Parathyroid adenoma (tissue), 2 donors: ENCODE data around the gene SST.

Source experiments
- H2AFZ ChIP-seq: fragments of 300-600 bp; sonication (generic); one replicate; pipeline ENCODE4 v1.7.0; 2017; ENCODE audit warnings: antibody characterized with exemption, mild to moderate bottlenecking
- H3K27ac ChIP-seq: fragments of 300-600 bp; sonication (generic); one replicate; pipeline ENCODE4 v1.7.0; 2017
- H3K27me3 ChIP-seq: fragments of 300-600 bp; sonication (generic); one replicate; pipeline ENCODE4 v1.7.0; 2017; ENCODE audit warnings: low read length; ENCODE audit not compliant: control insufficient read depth, insufficient read depth
- H3K36me3 ChIP-seq: fragments of 300-600 bp; sonication (generic); one replicate; pipeline ENCODE4 v1.7.0; 2017; ENCODE audit warnings: low read length; ENCODE audit not compliant: control insufficient read depth, insufficient read depth
- H3K4me1 ChIP-seq: fragments of 300-600 bp; sonication (generic); one replicate; pipeline ENCODE4 v1.7.0; 2017; ENCODE audit warnings: control low read depth
- H3K4me2 ChIP-seq: fragments of 300-600 bp; sonication (generic); one replicate; pipeline ENCODE4 v1.7.0; 2017; ENCODE audit warnings: low read length
- H3K4me3 ChIP-seq: fragments of 300-600 bp; sonication (generic); one replicate; pipeline ENCODE4 v1.7.0; 2017; ENCODE audit warnings: low read depth, low read length
- H3K79me2 ChIP-seq: fragments of 300-600 bp; sonication (generic); one replicate; pipeline ENCODE4 v1.7.0; 2017; ENCODE audit warnings: control low read depth
- H3K9ac ChIP-seq: fragments of 300-600 bp; sonication (generic); one replicate; pipeline ENCODE4 v1.7.0; 2017; ENCODE audit warnings: mild to moderate bottlenecking
- H3K9me3 ChIP-seq: fragments of 300-600 bp; sonication (generic); one replicate; pipeline ENCODE4 v1.7.0; 2017; ENCODE audit warnings: low read length; ENCODE audit not compliant: control insufficient read depth
- CTCF ChIP-seq: fragments of 300-600 bp; sonication (generic); IDR thresholded peaks from one replicate; pipeline ENCODE4 v1.7.0; 2017; ENCODE audit warnings: antibody characterized with exemption, mild to moderate bottlenecking
- donor health status: primary hyperparathyroidism.

SST gene

GRCh38 chr3:187665764-187666402 lies 4.3 kb downstream of the SST start:
- Histone ChIP-seq H3K36me3 (no peaks in the 10 kb centered on the region), H3K27ac (no peak overlapping the region), H3K9ac (no peak overlapping the region), H3K4me1 (no peaks in the 10 kb centered on the region), H3K9me3 (no peaks in the 10 kb centered on the region), H2AFZ (no peak overlapping the region), H3K79me2 (no peaks in the 10 kb centered on the region), H3K4me3 (no peak overlapping the region), H3K4me2 (no peak overlapping the region), H3K27me3 (no peaks in the 10 kb centered on the region)
- no peak for TF ChIP-seq CTCF

GRCh38 chr3:187665010-187665409 lies 5.2 kb downstream of the SST start:
- Histone ChIP-seq H3K9ac (no peak overlapping the region), H3K4me1 (no peaks in the 10 kb centered on the region)
- TF ChIP-seq CTCF: no peak

GRCh38 chr3:187662848-187663409 lies 7.3 kb downstream of the SST start:
- H3K27ac ChIP-seq: no peak overlapping the region
- H3K79me2 ChIP-seq: no peaks in the 10 kb centered on the region
- H3K4me1 ChIP-seq: no peaks in the 10 kb centered on the region
- no peak for TF ChIP-seq CTCF
- no peak overlapping the region for H2AFZ ChIP-seq
- no peak overlapping the region for H3K4me2 ChIP-seq
- H3K27me3 ChIP-seq: no peaks in the 10 kb centered on the region
- H3K36me3 ChIP-seq: no peaks in the 10 kb centered on the region
- no peak overlapping the region for H3K9ac ChIP-seq
- H3K4me3 ChIP-seq: no peak overlapping the region
- no peaks in the 10 kb centered on the region for H3K9me3 ChIP-seq

More at GRCh38 chr3:187665010-187665409, 5.2 kb downstream of the SST start:
- H2AFZ ChIP-seq: no peak overlapping the region
- H3K27me3 ChIP-seq: no peaks in the 10 kb centered on the region
- H3K27ac ChIP-seq: no peak overlapping the region
- H3K9me3 ChIP-seq: no peaks in the 10 kb centered on the region
- no peaks in the 10 kb centered on the region for H3K79me2 ChIP-seq
- no peak overlapping the region for H3K4me2 ChIP-seq
- H3K36me3 ChIP-seq: no peaks in the 10 kb centered on the region
- no peak overlapping the region for H3K4me3 ChIP-seq

GRCh38 chr3:187661267-187661666 lies 8.9 kb downstream of the SST start:
- no peak overlapping the region for H3K9ac ChIP-seq
- H3K4me3 ChIP-seq: no peak overlapping the region
- no peaks in the 10 kb centered on the region for H3K27me3 ChIP-seq
- H3K4me2 ChIP-seq: no peak overlapping the region
- no peaks in the 10 kb centered on the region for H3K79me2 ChIP-seq
- no peaks in the 10 kb centered on the region for H3K36me3 ChIP-seq
- no peak overlapping the region for H2AFZ ChIP-seq
- no peak for TF ChIP-seq CTCF
- H3K9me3 ChIP-seq: no peaks in the 10 kb centered on the region
- H3K27ac ChIP-seq: no peak overlapping the region
- H3K4me1 ChIP-seq: no peaks in the 10 kb centered on the region

GRCh38 chr3:187651282-187651681 lies 18.9 kb downstream of the SST start:
- no peak for TF ChIP-seq CTCF
- no peak overlapping the region for H3K9ac ChIP-seq
- H3K36me3 ChIP-seq: no peaks in the 10 kb centered on the region
- no peaks in the 10 kb centered on the region for H3K27me3 ChIP-seq
- H3K9me3 ChIP-seq: no peaks in the 10 kb centered on the region
- no peaks in the 10 kb centered on the region for H3K4me1 ChIP-seq
- H3K27ac ChIP-seq: no peak overlapping the region
- H2AFZ ChIP-seq: no peak overlapping the region
- H3K4me2 ChIP-seq: no peak overlapping the region
- no peaks in the 10 kb centered on the region for H3K79me2 ChIP-seq
- no peak overlapping the region for H3K4me3 ChIP-seq
